Stimulated activated naive CD4-positive, alpha-beta T cell (primary cell): Measurements from ENCODE around the gene NAXD.
"Not testable (repeated sequence)": the region's sequence is repeated elsewhere in the genome, so short reads cannot be mapped to it uniquely, and the experiment has no call there.

Experiments
- DNase-seq, 6 experiments: peaks; one replicate each; lab custom pipeline; 2025; lab: John Stamatoyannopoulos, UW

Gene NAXD

DNA sequence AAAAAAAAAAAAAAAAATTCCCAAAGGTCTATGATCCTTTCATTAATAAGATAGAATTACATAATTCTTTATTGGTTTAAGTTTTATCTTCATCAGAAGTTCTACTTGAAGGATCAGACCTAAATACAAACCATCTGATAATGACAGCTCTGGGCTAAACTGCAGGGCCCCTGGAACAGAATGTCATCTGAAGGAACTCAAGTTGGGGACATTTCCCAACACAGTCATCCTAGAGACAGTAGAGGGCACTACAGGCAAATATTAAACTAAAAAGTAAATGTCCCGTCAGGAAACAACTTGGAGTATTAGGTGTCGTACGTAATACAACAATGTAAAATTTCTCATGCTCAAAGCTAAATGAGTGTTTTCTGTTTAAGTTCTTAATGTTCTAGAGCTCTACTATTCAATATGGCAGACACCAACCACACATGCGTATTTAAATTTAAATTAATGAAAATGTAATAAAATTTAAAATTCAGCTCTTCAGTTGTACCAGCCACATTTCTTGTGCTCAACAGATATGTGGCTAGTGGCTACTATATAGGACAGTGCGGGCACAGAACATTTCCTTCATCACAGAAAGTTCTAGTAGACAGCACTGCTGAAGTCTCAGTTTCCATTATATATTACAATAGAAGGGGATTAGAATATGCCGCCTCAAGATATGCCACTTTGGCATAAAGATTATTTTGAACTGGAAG lies 21.8 kb upstream of the NAXD start:
- peak in 2 of 6 experiments; percentile 23 to 25 for DNase-seq

DNA sequence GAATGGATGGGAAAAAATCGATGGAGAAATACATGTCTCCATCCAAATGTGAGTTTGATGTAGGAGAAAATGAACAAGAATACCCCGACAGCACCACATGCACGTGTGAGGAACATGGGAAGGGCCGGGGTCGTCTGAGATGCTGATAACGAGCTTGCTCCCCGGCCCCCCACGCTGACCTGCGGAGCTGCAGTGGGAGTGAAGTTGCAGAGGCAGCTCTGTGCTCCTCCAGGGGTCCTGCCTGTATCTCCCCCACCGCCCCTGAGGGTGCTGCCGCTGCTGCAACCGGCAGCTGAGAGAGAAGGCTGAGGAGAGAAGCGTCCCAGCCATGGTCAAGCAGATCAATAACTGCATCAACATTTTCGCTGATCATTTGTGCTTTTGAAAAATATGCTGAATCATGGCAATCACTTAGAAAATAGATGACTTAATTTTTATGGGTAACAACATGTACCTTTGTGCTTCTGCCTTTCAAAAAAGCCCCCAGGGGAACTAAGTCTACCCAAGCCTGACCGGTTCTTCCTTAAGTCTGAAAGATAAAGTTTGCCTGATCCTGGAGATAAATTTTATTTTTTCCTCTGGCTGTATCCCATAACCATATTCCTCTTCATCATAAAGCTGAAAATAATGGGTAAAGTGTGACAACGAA lies 18.2 kb upstream of the NAXD start:
- no peak for DNase-seq

DNA sequence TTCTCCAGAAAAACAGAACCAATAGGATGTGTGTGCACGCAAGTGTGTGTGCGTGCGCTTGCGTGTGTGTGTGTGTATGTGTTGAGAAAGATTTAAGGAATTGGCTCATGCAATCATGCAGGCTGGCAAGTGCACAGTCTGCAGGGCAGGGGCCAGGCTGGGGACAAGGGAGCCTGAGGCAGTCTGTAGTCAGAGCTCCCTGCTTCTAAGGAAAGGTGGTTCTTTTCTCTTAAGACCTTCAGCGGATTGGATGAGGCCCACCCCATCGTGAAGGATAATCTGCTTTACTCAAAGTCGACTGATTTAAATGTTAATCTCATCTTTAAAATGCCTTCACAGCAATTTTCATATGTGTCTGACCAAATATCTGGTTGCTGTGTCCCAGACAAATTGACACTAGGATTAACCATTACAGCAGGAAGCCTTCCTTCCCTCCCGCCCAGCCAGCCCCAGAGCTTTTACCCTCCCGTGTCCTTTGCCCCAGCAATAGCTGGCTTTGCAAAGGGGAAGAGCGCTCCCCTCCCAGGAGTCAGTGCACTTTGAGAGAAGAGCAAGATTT lies 15.0 kb upstream of the NAXD start:
- no peak for DNase-seq

DNA sequence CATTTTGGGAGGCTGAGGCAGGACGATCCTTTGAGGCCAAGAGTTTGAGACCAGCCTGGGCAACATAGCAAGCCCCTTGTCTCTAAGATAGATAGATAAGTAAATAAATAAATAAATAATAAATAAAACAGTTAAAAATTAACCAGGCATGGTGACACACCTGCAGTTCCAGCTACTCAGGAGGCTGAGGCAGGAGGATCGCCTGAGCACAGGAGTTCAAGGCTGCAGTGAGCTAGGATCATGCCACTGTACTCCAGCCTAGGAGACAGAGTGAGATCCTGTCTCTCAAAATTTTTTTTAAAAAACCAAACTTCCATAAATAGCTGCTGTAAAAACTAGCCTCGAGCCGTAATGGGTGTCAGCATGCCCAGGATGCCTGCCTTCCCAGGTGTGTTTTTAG lies 14.4 kb upstream of the NAXD start:
- no peak for DNase-seq

DNA sequence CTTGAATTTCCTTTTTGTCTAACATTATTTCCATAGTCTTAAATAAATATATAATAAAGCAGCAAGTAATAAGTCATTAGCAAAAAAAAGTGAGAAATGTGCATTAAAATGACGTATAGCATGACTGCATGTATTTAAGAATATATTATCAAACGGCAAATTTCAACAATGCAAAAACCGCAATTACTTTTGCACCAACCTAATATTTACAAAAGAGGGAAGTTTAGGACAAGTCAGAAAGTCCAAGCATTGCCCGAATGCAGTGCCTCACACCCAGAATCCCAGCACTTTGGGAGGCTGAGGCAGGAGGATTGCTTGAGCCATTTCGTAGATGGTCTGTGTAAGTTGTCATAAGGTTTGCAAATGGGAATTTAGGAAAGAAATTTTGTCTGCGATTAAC lies 10.2 kb upstream of the NAXD start:
- no peak for DNase-seq

DNA sequence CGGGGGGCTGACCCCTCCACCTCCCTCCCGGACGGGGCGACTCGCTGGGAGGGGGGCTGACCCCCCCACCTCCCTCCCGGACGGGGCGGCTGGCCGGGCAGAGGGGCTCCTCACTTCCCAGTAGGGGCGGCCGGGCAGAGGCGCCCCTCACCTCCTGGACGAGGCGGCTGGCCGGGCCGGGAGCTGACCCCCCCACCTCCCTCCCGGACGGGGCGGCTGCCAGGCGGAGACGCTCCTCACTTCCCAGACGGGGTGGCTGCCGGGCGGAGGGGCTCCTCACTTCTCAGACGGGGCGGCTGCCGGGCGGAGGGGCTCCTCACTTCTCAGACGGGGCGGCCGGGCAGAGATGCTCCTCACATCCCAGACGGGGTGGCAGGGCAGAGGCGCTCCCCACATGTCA lies 9.1 kb upstream of the NAXD start:
- DNase-seq, result not testable (repeated sequence)

DNA sequence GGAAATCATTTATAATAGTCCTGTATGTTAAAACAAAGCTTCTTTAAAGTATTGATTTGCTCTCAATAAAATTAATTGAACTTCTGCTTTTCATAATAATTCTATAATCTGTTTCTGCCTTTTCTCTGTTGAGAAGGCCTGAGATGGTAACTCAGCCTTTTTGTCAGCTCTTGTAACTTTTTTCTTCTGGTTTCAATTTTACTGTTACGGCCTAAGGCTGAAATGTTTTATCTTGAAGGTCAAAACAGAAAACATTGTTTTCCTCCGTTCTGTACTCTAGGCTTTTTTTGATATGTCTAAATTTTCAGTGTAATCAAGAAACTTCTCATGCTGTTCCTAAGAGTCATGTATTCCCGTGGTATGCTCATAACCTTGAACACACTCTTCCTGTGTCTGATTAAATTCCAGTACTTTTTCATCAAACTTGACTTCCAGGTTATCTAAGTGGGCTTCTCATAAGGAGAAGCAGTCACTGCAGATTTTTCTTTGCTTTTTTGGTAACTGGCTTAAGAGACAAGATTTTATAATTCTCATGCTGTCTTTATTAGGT lies 7.6 kb upstream of the NAXD start:
- DNase-seq, result no peak

DNA sequence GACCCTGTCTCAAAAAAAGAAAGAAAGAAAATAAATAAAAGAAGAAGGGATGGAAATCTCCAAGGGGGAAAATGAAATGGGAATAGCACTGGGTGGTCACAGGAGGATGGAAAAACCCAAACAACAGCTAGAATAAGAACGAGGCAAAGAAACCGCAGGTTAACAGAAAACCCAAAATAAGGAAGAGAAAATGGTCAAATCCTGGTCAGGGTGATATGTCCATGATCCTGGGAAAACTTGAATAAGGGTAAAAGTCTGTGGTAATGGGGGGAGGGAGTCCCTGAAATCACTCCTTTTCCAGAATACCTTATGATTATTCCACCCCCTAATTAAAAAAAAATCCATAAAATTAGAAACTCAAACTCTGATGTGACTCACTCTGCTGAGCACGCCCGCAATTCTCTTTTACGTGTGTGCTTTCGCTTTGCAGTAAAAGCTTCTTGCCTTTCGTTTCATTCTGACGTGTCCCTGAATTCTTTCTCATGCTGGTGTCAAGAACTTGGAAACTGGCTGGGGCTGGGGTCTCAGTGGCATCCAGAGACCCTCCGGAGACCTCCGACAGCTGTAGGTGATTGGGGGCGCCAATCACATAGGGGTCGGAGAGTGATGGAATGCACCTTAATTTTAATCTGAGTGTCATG lies 4.3 kb upstream of the NAXD start:
- no peak for DNase-seq

DNA sequence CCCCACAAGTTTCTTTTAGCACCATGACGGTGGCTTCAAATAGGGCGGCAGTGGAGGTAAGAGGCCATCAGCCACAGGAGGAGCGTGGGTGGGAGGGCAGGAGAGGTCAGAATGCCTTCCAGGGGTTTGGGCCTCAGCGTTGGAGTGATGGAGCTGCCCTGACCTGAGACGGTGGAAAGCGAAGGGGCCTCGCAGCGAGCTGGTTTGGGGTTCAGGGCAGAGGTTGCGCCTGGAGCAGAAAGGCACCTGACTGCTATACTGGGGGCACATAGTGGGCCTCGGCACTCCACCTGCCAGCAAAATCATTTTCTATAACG lies 382 bp upstream of the NAXD start:
- no peak for DNase-seq

DNA sequence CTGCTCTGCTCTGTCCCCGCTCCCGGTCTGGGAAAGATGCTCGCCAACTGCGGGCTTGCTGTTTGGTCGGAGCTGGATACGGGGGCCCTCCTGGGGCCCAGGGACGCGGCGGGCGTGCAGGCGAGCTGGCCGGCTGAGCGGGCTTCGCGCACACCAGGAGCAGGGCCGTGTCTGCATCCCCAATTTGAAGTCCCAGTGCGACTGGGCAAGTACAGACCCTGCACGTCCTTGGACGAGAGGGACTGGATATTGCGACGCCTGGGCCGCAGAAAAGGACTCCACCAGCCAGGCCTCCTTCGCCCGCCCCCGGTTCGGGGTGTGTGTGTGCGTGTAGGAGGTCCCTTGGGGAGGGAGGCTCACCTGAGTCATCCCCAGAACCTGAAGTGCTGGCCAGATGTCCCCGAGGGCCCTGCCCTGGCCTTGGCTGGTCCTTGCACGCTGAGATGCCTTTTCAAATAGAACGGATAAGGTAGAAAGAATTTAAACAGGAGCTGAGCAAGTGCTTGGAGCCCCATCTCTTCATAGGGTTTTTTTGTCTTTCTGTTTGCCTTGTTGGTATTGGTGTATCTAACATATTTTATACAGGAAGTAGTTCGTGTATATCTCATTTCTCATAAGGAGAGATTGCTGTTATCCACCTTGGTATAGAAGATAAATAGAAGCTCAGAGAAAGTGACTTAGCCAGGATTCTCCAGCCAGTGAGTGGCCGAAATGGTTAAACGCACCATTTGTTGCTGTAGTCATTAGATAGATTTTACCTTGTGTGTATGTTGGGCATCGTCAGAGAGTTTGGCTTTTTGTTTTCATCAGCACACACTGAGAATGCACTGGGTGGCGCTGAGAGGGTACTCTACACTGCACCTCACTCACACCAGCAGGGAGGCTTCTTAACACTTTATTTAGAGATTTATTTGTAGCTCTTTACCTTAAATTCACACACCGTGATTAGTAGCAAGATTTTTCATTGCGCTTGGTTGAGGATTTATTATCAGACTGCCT lies 1.1 kb downstream of the NAXD start:
- DNase-seq, result peak in 4 of 6 experiments; percentile 12 to 55 (median 34)

DNA sequence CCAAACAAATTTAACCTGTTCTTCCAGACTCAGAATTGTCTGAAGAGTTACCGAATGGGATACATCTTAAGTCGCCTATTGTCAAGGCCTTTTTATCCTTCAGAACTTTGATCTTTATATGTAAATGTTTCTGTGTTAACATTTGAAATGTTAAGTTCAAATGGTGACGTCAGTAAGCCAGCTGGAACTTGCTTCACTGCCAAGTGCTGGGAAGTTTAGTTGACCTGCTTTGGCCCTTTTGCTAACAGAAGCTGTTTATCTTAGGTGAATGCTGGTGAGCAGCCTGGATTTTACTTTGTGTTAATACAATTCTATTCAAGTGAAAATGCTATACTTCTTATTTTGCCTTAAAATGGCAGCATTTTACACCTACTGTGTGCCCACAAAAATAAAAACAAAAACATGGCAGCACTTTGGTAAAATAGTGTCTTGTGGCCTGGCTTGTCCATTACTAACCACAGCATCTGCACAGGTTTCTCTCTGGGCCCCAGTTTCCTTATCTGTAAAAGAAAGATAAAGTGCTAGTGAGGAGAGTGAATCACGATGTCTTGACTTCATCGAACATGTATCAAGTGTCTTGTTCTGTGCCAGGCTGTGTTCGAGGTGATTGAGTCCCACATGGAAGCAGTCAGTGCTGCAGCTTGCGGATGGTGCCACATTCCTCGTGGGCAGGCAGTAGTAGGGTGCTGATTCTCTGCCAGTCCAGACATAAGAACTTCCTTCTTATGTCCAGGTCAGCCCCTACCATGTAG lies 2.2 kb downstream of the NAXD start:
- no peak for DNase-seq

DNA sequence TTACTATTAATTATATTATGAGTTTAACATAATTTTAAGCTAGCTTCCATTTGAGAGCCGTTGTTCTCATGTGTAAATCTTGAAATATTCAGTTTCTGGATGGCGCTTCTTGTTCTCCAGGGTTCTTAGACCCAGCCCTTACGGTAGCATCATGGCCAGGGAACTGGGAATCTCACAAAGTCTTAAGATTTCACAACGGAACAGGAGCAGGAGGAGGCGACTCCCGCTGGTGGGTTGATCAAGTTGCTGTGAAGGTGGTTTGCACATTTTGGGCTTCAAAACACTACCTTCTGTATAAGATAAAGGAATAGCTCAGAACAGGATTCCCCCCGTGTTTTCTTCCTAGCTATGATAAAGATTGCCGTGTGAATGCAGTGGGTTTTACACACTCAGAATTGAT lies 2.8 kb downstream of the NAXD start:
- DNase-seq, result no peak

DNA sequence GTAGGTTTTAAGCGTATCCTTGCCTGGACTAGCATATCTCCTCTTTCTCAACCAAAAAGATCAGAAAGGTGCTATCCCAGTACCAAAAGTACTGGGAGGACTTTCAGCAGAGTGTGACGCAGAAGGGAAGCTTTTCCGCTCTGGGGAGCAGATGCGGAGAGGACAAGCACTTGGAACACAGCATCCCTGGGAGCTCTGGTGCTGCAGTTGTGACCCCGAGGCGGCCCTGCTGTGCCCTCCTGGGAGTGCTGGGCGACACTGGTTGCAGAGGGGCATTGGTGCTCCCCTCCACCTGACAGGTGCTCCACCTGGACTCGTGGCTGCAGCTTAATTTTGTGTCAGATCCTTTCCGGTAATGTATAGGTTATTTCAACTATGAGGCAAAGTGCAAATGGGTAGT lies 3.4 kb downstream of the NAXD start:
- DNase-seq, result no peak

DNA sequence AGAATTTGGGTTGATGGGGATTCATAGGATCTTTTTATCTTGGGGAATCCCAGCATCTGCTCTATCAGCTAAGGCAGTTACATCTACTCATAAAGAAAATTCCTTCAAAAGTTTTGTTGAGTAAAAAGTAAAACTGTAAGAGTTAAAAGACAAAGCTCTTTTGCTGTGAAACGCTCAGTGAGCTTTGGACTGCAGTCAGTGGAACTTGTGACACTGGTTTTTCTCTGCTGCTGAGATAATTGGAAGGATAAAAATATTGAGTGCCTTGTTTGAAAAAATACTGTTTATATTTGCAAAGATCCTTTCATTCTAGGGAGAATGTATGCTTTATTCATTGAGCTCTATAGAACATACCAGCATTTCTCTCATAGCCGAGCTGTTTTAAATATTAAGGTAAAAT lies 5.3 kb downstream of the NAXD start:
- no peak for DNase-seq

DNA sequence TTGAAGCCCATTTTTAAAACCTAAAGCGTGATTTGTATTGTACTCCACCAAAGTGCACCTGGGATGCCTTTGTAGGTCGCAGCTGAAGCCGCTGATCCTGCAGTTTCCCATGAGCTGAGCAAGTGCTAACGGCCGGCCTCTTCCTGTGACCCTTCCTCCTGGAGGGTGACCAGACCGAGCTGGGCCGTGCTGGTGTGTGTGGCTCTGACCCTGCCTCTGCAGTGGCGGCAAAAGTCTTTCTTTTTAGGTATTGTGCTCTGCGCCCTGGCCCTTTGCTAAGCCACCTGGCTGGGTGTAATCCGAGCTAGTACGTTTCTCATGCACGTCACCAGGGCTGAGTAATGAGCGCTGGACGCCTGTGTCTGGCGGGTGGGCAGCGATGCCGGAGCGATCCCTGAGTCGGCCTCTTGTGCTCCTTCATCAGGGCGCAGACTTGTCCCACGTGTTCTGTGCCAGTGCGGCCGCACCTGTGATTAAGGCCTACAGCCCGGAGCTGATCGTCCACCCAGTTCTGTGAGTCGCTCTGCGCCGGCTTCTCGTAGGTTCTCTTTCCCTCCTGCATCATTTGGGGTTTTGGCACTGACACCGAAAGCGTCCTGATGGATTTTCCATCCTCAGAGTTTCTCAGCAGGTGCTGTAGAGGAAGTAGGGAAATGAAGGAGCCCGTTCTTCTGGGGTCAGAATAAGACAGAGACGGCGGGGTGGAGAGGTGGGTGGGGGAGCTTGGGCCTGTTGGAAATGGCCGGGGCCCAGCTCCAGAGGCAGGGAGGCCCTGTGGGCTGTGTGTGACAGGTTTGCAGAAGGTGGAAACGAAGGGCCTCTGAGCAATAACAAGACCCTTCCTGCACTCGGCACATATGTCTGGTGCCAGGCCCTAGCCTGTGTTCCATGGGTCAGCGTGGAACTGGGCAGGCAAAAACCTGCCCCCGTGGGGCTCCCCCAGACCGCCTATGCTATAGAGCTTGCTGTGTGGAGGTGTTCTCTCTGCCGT lies 9.7 kb downstream of the NAXD start:
- DNase-seq, result no peak

DNA sequence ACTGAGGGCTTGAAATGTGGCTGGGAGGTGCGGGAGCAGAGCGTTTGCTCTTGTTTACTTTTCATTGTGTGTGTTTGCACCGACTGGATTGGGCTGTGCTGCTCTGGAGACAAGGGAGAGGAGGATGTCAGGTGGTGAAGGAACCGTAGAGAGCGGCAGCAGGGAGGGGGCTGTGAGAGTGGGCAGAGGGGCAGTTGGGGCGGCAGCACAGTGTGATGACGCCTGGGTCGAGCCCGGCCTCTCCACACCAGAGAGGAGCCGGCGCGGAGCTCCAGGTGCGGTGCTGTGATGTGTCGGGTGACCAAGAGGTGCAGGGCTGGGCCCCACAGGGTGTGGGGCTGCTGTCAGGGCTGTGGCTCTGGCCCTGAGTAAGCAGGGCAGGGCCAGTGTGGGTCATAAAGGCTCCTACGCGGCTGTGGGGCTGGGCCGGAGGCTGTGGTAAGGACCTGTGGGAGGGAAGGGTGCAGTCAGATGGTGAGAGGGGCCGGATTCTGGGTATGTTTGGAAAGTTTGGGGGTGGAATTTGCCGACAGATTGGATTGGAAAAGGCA lies 10.5 kb downstream of the NAXD start:
- DNase-seq, result no peak

DNA sequence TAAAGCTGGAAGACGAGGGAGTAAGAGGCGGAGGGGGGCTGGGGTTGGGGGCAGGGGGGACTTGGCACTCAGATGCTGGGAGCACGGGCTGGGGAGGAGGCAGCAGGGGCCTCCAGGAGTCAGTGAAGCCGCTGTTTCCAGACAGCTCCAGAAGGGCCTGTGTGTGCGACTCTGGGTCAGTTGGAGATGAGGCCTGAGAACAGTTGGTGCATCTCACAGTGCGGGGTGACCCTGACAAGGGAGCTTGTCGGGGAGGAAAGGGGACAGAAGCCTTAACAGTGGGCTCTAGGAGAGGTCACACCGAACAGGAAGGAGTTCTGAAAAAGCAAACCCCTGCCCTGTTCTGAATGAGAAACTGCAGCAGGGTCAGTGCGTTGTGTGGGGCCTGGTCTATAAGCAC lies 11.2 kb downstream of the NAXD start:
- DNase-seq, result no peak

DNA sequence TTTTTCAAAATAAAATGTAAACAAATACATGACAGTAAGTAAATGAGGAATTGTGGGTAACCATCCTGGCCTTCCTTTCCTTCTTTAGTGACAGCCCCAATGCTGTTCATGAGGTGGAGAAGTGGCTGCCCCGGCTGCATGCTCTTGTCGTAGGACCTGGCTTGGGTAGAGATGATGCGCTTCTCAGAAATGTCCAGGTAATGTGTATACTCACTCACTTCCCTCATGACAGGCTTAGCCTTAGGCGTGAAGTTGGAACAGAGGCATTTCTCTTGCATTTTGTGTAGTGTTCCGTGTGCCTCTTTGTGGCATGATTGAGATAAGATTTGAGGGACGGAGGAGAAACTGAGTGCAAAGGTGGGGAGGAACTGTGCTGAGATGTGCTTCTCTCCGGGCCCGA lies 12.0 kb downstream of the NAXD start:
- DNase-seq, result no peak

DNA sequence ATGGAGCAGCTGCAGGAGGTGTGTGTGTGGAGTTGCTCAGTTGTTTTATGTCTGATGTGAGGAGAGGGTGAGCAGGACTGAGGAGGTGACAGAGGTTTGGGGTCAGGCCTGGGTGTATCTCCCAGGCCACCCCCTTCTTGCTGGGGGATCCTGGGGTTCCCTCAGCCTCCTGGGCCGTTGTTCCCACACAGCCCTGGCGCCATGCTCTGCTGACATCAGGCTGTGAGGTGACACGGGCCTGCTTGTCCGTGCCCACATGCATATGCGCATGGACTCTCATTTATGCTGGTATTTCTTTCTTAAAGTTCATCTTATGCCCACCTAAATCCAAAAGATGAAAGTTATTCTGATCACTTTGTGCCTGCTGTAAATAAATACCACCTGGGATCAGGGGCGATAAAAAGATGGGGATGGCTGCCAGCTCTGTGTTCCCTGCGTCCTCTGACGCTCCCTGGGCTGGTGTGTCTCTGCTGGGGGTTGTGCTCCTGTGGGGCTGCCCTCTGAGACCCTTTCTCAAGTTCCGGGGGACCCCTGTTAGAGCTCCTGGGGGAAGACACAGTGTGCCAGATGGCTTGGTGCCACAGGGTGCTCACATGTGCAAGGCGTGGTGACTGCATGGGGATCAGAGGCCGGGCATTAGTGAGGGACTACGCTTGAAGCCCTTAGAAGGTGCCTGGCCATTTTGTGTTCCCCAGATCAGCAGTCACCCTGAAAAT lies 12.6 kb downstream of the NAXD start:
- DNase-seq, result no peak
